H9 (cell line): Measurements from ENCODE around the gene ZNF2. TPM values are rescaled to one million over a fixed set of nuclear protein-coding genes. Genes with fewer than 3 reads are reported as not detected.

Source experiments
- DNase-seq: peaks from one replicate; pipeline ENCODE4 v3.0.0-alpha.2; 2017
- H2AFZ ChIP-seq: one replicate; pipeline ENCODE4 v1.6.1; 2013; ENCODE audit warnings: mild to moderate bottlenecking, low read length, control low read depth, moderate library complexity
- H2AK5ac ChIP-seq: 2 replicates; pipeline ENCODE4 v1.6.1; 2013; ENCODE audit warnings: low read length, control low read depth, mixed read lengths; ENCODE audit not compliant: insufficient read length
- H2BK120ac ChIP-seq: one replicate; pipeline ENCODE4 v1.6.1; 2013; ENCODE audit warnings: low read depth, mild to moderate bottlenecking, low read length, control low read depth, inconsistent platforms; ENCODE audit not compliant: poor library complexity, severe bottlenecking
- H2BK12ac ChIP-seq: 2 replicates; pipeline ENCODE4 v1.6.1; 2013; ENCODE audit warnings: low read length, control low read depth, mixed read lengths, low read depth; ENCODE audit not compliant: insufficient read length
- H2BK15ac ChIP-seq: 2 replicates; pipeline ENCODE4 v1.6.1; 2013; ENCODE audit warnings: low read depth, low read length, control low read depth
- H2BK20ac ChIP-seq: one replicate; pipeline ENCODE4 v1.6.1; 2013; ENCODE audit warnings: low read depth, mild to moderate bottlenecking, low read length, control low read depth, inconsistent platforms; ENCODE audit not compliant: poor library complexity, severe bottlenecking
- H2BK5ac ChIP-seq: 2 replicates; pipeline ENCODE4 v1.6.1; 2013; ENCODE audit warnings: low read length, control low read depth, mixed read lengths; ENCODE audit not compliant: insufficient read length
- H3K14ac ChIP-seq: 2 replicates; pipeline ENCODE4 v1.6.1; 2013; ENCODE audit warnings: low read length, control low read depth; ENCODE audit not compliant: insufficient read depth
- H3K18ac ChIP-seq: 2 replicates; pipeline ENCODE4 v1.6.1; 2013; ENCODE audit warnings: low read depth, mild to moderate bottlenecking, mixed read lengths, low read length, control low read depth; ENCODE audit not compliant: insufficient read length
- H3K23ac ChIP-seq: 2 replicates; pipeline ENCODE4 v1.6.1; 2013; ENCODE audit warnings: low read length, control low read depth, mixed read lengths, low read depth; ENCODE audit not compliant: insufficient read length
- H3K23me2 ChIP-seq: 2 replicates; pipeline ENCODE4 v1.6.1; 2013; ENCODE audit warnings: low read depth, mild to moderate bottlenecking, mixed read lengths, low read length, control low read depth; ENCODE audit not compliant: insufficient read length, poor library complexity, severe bottlenecking
- H3K27ac ChIP-seq: 2 replicates; pipeline ENCODE4 v1.5.1; 2013; ENCODE audit warnings: low read length, control low read depth, mixed read lengths, low read depth; ENCODE audit not compliant: insufficient read length
- H3K27me3 ChIP-seq: 2 replicates; pipeline ENCODE4 v1.6.1; 2013; ENCODE audit warnings: low read length, control low read depth, inconsistent platforms; ENCODE audit not compliant: insufficient read depth
- H3K4ac ChIP-seq: 2 replicates; pipeline ENCODE4 v1.6.1; 2013; ENCODE audit warnings: low read depth, mild to moderate bottlenecking, control low read depth, inconsistent platforms, low read length, moderate library complexity
- H3K4me1 ChIP-seq: 2 replicates; pipeline ENCODE4 v1.6.1; 2013; ENCODE audit warnings: low read length, control low read depth, inconsistent platforms; ENCODE audit not compliant: insufficient read depth
- H3K4me2 ChIP-seq: 2 replicates; pipeline ENCODE4 v1.6.1; 2013; ENCODE audit warnings: low read length, control low read depth, mixed read lengths; ENCODE audit not compliant: insufficient read length, insufficient read depth
- H3K56ac ChIP-seq: 2 replicates; pipeline ENCODE4 v1.6.1; 2013; ENCODE audit warnings: low read depth, mild to moderate bottlenecking, mixed read lengths, low read length, control low read depth; ENCODE audit not compliant: insufficient read length
- H3K79me1 ChIP-seq: 2 replicates; pipeline ENCODE4 v1.6.1; 2013; ENCODE audit warnings: low read depth, mild to moderate bottlenecking, moderate library complexity, low read length, control low read depth, inconsistent platforms; ENCODE audit not compliant: insufficient read depth, poor library complexity, severe bottlenecking
- H3K79me2 ChIP-seq: 2 replicates; pipeline ENCODE4 v1.6.1; 2013; ENCODE audit warnings: low read length, control low read depth, inconsistent platforms; ENCODE audit not compliant: insufficient read depth
- H3K9ac ChIP-seq: 2 replicates; pipeline ENCODE4 v1.6.1; 2013; ENCODE audit warnings: low read length, control low read depth, mixed read lengths; ENCODE audit not compliant: insufficient read length; ENCODE audit errors: extremely low read depth
- H3K9me3 ChIP-seq: one replicate; pipeline ENCODE4 v1.6.1; 2013; ENCODE audit warnings: low read depth, low read length, inconsistent platforms; ENCODE audit not compliant: control insufficient read depth
- H3T11ph ChIP-seq: one replicate; pipeline ENCODE4 v1.6.1; 2013; ENCODE audit warnings: mild to moderate bottlenecking, low read length, control low read depth, inconsistent platforms
- H4K20me1 ChIP-seq: one replicate; pipeline ENCODE4 v1.6.1; 2013; ENCODE audit not compliant: control insufficient read depth, insufficient read length, insufficient read depth
- H4K5ac ChIP-seq: 2 replicates; pipeline ENCODE4 v1.6.1; 2013; ENCODE audit warnings: low read depth, mild to moderate bottlenecking, mixed read lengths, low read length, control low read depth; ENCODE audit not compliant: insufficient read length
- H4K8ac ChIP-seq: replicated peaks from 2 replicates; pipeline ENCODE4 v1.6.1; 2013; ENCODE audit warnings: low read length, control low read depth, mixed read lengths, low read depth; ENCODE audit not compliant: insufficient read length
- H4K91ac ChIP-seq: 2 replicates; pipeline ENCODE4 v1.6.1; 2013; ENCODE audit warnings: low read depth, mild to moderate bottlenecking, moderate library complexity, mixed read lengths, low read length, control low read depth; ENCODE audit not compliant: insufficient read length
- H3K27ac Mint-ChIP-seq, 3 experiments: 2 replicates in 2 of 3; 3 replicates in 1 of 3; pipeline ENCODE4 v1.8.0; 2020 to 2021; ENCODE audit warnings: mixed read lengths in 3 of 3, mild to moderate bottlenecking in 1 of 3, moderate library complexity in 1 of 3
- H3K27me3 Mint-ChIP-seq: 2 replicates; pipeline ENCODE4 v1.8.0; 2021; ENCODE audit warnings: low read depth, mild to moderate bottlenecking, moderate library complexity, mixed read lengths
- H3K36me3 Mint-ChIP-seq, 3 experiments: 2 replicates in 2 of 3; 3 replicates in 1 of 3; pipeline ENCODE4 v1.8.0; 2020 to 2021; ENCODE audit warnings: low read depth in 3 of 3, mixed read lengths in 3 of 3; ENCODE audit not compliant: insufficient read depth in 1 of 3
- H3K4me1 Mint-ChIP-seq, 2 experiments: 2 replicates each; pipeline ENCODE4 v1.8.0; 2020; ENCODE audit warnings: mixed read lengths in 2 of 2
- H3K4me3 Mint-ChIP-seq, 2 experiments: 2 replicates in 1 of 2; 3 replicates in 1 of 2; pipeline ENCODE4 v1.8.0; 2020 to 2021; ENCODE audit warnings: mild to moderate bottlenecking in 2 of 2, mixed read lengths in 2 of 2, moderate library complexity in 1 of 2
- H3K9me3 Mint-ChIP-seq, 2 experiments: 2 replicates in 1 of 2; 3 replicates in 1 of 2; pipeline ENCODE4 v1.8.0; 2020; ENCODE audit warnings: mild to moderate bottlenecking in 2 of 2, mixed read lengths in 2 of 2, moderate library complexity in 1 of 2
- WGBS: extraction: QIAGEN DNeasy Blood & Tissue Kit; methylation state at CpG from one replicate; pipeline ENCODE4 v1.1.7; 2013; ENCODE audit warnings: missing lambda C conversion rate, low lambda C conversion rate, mixed read lengths; ENCODE audit not compliant: insufficient read length; ENCODE audit errors: extremely low coverage; 5-methylcytosine and 5-hydroxymethylcytosine counted together
- total RNA-seq: library from RNA; stranded (reverse); gene quantifications from 2 replicates; pipeline ENCODE4 v1.2.1, GENCODE V29; 2021
- TF ChIP-seq, protein P1 (sequence below): fragments of 200-600 bp; sonication (generic); conservative IDR thresholded peaks from 3 replicates; pipeline ENCODE4 v1.8.0; 2021; ENCODE audit warnings: antibody characterized with exemption, mild to moderate bottlenecking

The ZNF2 gene
- total RNA-seq, 1 experiment from 2014 or later: 2.2 TPM

DNA sequence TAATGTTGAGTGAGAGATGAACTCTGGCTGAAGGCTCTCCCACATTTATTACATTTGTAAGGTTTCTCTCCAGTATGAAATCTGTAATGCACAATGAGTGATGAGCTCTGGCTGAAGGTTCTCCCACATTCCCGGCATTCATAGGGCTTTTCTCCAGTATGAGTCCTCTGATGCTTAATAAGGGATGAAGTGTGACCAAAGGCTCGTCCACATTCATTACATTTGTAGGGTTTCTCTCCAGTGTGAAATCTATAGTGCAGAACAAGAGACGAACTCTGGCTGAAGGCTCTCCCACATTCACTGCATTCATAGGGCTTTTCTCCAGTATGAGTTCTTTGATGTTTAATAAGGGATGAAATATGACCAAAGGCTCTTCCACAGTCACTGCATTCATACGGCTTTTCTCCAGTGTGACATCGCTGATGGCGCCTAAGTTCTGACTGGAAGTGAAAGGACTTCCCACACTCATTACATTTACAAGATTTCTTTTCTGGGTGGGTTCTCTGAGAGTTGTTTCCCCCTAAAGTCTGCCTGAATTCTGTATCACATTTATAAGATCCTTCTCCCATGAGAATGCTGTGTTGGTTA, 16.1 kb upstream of the ZNF2 start:
- Histone ChIP-seq H4K5ac (no peak overlapping the region), H3K79me2 (no peaks in the 10 kb centered on the region), H4K8ac (no peak overlapping the region), H3K4me2 (no peak overlapping the region), H3K56ac (no peak overlapping the region), H2BK12ac (no peak overlapping the region), H3K4me1 (no peaks in the 10 kb centered on the region), H3K27ac (no peak overlapping the region), H4K91ac (no peak overlapping the region), H3K9me3 (peaks cover 69% of the 10 kb centered on the region), H4K20me1 (no peaks in the 10 kb centered on the region), H2BK120ac (no peak overlapping the region), H3K23me2 (no peaks in the 10 kb centered on the region), H3K23ac (no peak overlapping the region), H3K9ac (no peak overlapping the region), H2AK5ac (no peak overlapping the region), H3K27me3 (no peaks in the 10 kb centered on the region), H3K4ac (no peak overlapping the region), H3T11ph (no peak overlapping the region), H3K18ac (no peak overlapping the region), H2BK20ac (no peak overlapping the region), H2BK5ac (no peak overlapping the region), H2AFZ (no peak overlapping the region), H3K79me1 (no peaks in the 10 kb centered on the region), H3K14ac (no peak overlapping the region), H2BK15ac (no peak overlapping the region)
- H3K27me3 Mint-ChIP-seq: peaks cover 6% of the 10 kb centered on the region
- no CpG with 5 or more reads among the region's 6 CpGs for WGBS
- no peak overlapping the region for H3K4me3 Mint-ChIP-seq
- no peaks in the 10 kb centered on the region for H3K4me1 Mint-ChIP-seq
- no peak for DNase-seq
- TF ChIP-seq, protein P1, sequence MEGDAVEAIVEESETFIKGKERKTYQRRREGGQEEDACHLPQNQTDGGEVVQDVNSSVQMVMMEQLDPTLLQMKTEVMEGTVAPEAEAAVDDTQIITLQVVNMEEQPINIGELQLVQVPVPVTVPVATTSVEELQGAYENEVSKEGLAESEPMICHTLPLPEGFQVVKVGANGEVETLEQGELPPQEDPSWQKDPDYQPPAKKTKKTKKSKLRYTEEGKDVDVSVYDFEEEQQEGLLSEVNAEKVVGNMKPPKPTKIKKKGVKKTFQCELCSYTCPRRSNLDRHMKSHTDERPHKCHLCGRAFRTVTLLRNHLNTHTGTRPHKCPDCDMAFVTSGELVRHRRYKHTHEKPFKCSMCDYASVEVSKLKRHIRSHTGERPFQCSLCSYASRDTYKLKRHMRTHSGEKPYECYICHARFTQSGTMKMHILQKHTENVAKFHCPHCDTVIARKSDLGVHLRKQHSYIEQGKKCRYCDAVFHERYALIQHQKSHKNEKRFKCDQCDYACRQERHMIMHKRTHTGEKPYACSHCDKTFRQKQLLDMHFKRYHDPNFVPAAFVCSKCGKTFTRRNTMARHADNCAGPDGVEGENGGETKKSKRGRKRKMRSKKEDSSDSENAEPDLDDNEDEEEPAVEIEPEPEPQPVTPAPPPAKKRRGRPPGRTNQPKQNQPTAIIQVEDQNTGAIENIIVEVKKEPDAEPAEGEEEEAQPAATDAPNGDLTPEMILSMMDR: no peak
- H3K36me3 Mint-ChIP-seq: peaks cover 88 to 98% (median 97%) of the 10 kb centered on the region in 3 experiments
- H3K9me3 Mint-ChIP-seq: peaks cover 83% of the 10 kb centered on the region in 2 experiments
- H3K27ac Mint-ChIP-seq: no peak overlapping the region
